Mucosa of stomach (tissue), 1 donor: ENCODE data around the gene RPS16.

ENCODE experiments used
- H3K27me3 ChIP-seq: one replicate; pipeline ENCODE4 v1.7.0; 2013; ENCODE audit warnings: mild to moderate bottlenecking, low read length; ENCODE audit not compliant: control insufficient read depth, insufficient read depth
- H3K36me3 ChIP-seq: one replicate; pipeline ENCODE4 v1.7.0; 2013; ENCODE audit warnings: low read length; ENCODE audit not compliant: control insufficient read depth, insufficient read depth
- H3K4me1 ChIP-seq: one replicate; pipeline ENCODE4 v1.7.0; 2013; ENCODE audit warnings: mild to moderate bottlenecking, low read length; ENCODE audit not compliant: control insufficient read depth, insufficient read depth
- H3K4me3 ChIP-seq: one replicate; pipeline ENCODE4 v1.7.0; 2013; ENCODE audit warnings: low read length
- H3K9ac ChIP-seq: one replicate; pipeline ENCODE4 v1.7.0; 2013; ENCODE audit warnings: mild to moderate bottlenecking, low read length, moderate library complexity
- H3K9me3 ChIP-seq: one replicate; pipeline ENCODE4 v1.7.0; 2013; ENCODE audit warnings: mild to moderate bottlenecking, low read length, moderate library complexity; ENCODE audit not compliant: control insufficient read depth
- donor health status: Pancreatic carcinoma.

RPS16 gene

DNA sequence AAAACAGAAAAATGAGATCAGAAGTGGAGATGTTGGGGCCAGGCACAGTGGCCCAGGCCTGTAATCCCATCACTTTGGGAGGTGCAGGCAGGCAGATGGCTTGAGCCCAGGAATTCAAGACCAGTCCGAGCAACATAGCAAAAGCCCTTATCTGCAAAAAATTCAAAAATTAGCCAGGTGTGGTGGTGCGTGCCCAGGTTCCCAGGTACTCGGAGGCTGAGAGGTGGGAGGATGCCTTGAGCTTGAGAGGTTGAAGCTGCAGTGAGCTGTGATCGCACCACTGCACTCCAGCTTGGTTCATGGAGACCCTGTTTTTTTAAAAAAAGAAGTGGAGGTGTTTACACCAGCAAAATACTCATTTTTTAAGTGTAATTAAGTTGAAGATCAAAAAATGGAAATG lies 35.7 kb downstream of the RPS16 start:
- Histone ChIP-seq H3K36me3 (no peaks in the 10 kb centered on the region), H3K9ac (no peak overlapping the region), H3K27me3 (no peaks in the 10 kb centered on the region), H3K9me3 (no peaks in the 10 kb centered on the region), H3K4me1 (peaks cover 69% of the 10 kb centered on the region), H3K4me3 (no peak overlapping the region)

DNA sequence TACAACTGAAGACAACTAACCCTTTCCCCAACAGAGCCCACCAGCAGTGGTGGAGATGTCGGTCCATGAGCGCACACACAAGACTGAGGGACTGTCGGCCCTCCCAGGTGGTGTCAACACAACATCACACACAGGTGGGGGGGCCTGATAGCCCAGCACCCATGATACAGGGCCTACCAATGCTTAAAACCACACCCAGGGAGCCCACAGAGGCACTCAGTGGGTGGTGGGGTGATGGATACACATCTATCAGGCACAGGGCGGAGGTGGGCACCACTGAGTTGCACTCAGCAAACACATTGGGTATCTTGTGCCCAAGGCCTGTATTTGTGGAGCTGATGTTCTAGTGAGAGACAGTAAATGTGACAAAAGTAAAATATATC lies 36.1 kb downstream of the RPS16 start:
- H3K9me3 ChIP-seq = no peaks in the 10 kb centered on the region
- H3K4me1 ChIP-seq = peaks cover 68% of the 10 kb centered on the region
- no peaks in the 10 kb centered on the region for H3K36me3 ChIP-seq
- H3K4me3 ChIP-seq = no peak overlapping the region
- H3K9ac ChIP-seq = no peak overlapping the region
- no peaks in the 10 kb centered on the region for H3K27me3 ChIP-seq

DNA sequence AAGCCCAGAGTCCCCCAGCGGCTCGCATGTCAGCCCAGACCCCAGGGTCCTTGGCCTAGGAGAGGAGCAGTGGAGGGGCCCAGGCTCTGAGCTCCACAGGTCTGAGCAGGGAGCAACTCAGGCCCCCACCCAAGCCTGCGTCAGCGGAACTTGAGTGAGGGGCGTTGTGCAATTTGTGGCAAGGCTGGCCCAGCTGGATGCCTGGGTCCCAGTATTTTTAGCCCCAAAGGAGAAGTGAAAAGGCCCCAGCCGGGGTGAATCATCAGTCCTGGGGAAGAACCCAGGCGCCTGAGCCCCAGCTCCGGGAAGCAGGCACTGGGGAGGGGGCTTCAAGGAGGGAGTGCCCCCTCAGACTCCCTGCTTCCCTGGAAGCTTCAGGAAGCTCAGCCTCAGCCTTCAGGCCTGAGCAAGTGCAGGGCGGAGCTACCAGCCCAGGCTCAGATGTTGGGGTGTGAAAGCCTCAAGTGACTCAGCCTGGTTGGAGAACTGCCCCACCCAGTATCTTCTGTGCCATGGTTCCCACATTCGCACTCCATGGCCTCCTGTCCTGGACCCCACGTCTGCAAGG lies 37.4 kb downstream of the RPS16 start:
- peaks cover 5% of the 10 kb centered on the region for H3K36me3 ChIP-seq
- H3K4me1 ChIP-seq = peaks cover 63% of the 10 kb centered on the region
- no peaks in the 10 kb centered on the region for H3K27me3 ChIP-seq
- no peaks in the 10 kb centered on the region for H3K9me3 ChIP-seq
- no peak overlapping the region for H3K4me3 ChIP-seq
- peak overlapping the region; percentile 93 for H3K9ac ChIP-seq

DNA sequence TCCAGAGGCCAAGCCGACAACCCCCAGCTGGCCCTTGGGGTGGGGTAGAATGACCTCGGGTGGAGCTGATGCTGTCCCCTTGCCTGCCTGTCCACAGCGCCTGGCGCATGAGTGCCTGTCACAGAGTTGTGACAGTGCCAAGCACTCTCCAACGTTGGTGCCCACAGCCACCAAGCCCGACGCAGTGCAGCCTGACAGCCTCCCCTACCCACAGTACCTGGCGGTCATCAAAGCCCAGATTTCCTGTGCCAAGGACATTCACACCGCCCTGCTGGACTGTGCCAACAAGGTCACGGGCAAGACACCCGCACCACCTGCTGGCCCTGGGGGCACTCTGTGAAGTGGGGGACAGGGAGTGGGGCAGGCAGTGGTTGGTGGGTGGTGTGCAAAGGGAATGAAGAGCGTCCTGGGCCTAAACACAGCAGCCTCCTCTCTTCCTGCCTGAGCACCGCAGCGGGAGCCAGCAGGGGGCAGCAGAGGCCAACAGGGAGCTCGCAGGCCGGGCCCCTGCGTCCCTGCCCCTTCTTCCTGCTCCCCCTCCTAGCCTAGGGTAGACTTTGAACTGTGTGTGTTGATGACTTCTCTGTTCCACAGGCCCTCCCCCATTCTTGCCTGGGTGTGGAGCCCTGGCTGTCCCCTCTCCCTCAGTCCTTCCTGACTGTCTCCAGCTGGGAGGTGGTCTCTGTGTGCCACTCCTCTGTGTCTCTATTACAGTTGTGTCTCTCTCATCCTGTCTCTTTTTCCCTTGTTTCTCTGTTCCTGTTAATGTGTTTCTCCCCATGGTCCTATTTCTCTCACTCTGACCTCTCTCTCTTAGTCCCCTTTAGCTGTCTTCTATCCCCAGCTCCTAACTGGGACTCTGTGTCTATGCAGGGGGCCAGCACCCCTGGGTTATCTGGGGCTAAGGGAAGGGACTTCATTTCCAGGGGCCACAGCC lies 38.1 kb downstream of the RPS16 start:
- Histone ChIP-seq H3K4me3 (no peak overlapping the region), H3K27me3 (no peaks in the 10 kb centered on the region), H3K9ac (peak overlapping the region; percentile 93), H3K9me3 (no peaks in the 10 kb centered on the region), H3K4me1 (peaks cover 55% of the 10 kb centered on the region), H3K36me3 (peaks cover 6% of the 10 kb centered on the region)

DNA sequence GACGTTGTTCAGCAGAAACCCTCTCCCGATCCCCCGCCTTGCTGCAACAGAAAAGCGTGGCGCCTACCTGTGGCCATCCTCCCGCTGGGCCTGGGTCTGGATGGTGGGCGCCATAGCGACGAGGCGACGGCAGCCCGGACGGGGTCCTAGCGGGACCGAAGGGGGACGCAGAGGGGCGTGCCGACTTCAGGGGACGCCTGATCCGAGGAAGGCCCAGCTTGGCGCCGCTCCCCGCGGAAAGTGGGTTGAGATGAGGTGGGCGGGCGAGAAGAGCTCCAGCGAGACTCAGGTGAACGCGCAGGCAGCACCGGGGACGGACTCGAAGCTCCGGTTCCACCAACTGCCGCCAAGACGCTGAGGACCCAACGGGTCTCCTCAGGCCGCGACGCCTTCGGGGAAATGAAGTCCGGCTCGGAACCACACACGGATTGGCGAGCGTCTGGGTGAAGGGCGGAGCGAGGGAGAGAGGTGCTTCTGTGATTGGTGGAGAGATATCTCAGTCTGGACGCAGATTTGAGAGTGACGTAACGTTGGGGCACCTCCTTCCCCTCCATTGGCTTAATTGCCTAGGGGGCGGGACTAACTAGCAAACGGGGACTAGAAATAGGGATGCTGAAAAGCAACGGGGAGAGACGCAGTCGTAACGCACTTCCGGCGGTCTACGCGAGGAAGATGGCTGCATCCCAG lies 44.9 kb downstream of the RPS16 start, which contains the start of the genes MED29 and PAF1:
TSS of gene MED29 (plus strand) at position 628 of the 687 bp plus-strand sequence. CDS start at position 673, 45 bp downstream.
TSS of gene PAF1 (minus strand) at position 356 of the 687 bp plus-strand sequence. CDS start at position 114, 242 bp downstream.
- H3K9ac ChIP-seq = peak within 1 kb of the TSS; percentile 98
- H3K36me3 ChIP-seq = peaks cover 24% of the 10 kb centered on the region
- no peaks in the 10 kb centered on the region for H3K9me3 ChIP-seq
- H3K4me3 ChIP-seq = peak within 1 kb of the TSS; percentile 87
- peaks cover 16% of the 10 kb centered on the region for H3K4me1 ChIP-seq
- no peaks in the 10 kb centered on the region for H3K27me3 ChIP-seq

DNA sequence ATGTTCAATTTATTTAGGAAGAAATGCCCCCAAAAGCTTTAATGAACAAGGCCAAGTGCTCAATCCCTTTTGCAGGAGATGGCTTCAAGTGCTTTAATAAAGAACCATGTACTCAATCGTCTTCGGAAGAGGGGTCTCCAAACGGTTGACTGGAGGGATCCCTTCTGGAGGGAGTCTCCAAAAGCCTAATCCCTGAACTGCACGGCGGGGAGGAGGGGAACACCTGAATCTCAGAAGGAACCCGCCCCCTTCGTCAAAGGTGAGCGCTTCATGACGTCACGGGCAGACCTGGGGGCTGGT lies 45.3 kb downstream of the RPS16 start:
- peak overlapping the region; percentile 98 for H3K9ac ChIP-seq
- peaks cover 16% of the 10 kb centered on the region for H3K4me1 ChIP-seq
- peak overlapping the region; percentile 87 for H3K4me3 ChIP-seq
- H3K36me3 ChIP-seq = peaks cover 24% of the 10 kb centered on the region
- H3K27me3 ChIP-seq = no peaks in the 10 kb centered on the region
- H3K9me3 ChIP-seq = no peaks in the 10 kb centered on the region

DNA sequence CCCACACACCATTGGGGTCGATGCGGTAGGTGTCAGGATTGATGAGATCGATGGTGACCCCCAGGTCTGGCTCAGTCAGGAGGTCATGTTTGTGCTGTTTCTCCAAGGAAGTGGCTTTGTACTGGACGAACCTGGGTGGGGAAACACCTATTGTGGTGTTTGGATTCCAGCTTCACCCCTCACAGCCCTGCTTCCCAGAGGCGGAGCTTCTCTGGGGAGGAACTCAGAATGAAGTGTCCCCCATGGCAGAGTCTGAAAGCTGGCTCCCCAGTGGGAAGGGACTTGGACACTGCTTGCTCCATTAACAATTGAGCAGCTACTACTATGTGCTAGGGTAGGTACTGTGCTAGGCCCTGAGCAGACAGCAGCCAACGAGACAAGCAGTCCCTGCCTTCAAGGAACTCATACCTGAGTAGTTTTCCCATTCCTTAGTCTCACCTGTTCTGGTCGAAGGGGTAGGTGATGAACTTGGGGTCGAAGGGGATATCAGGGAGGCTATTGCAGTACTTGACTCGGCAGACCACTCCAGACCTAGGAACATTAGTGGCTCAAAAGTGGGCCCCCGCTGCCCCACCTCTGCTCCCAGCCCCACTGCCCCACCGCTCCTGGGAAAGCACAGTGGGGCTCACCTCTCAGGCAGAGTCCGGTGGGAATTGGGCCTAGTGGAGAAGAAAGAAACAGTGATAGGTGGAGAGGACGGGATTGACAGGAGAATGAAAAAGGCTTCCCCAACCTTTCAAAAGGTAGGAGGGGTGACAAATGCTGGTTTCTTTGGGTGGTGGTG lies 45.9 kb downstream of the RPS16 start:
- H3K27me3 ChIP-seq = no peaks in the 10 kb centered on the region
- peak overlapping the region; percentile 87 for H3K4me3 ChIP-seq
- H3K4me1 ChIP-seq = peaks cover 16% of the 10 kb centered on the region
- no peaks in the 10 kb centered on the region for H3K9me3 ChIP-seq
- peaks cover 24% of the 10 kb centered on the region for H3K36me3 ChIP-seq
- peak overlapping the region; percentile 98 for H3K9ac ChIP-seq

DNA sequence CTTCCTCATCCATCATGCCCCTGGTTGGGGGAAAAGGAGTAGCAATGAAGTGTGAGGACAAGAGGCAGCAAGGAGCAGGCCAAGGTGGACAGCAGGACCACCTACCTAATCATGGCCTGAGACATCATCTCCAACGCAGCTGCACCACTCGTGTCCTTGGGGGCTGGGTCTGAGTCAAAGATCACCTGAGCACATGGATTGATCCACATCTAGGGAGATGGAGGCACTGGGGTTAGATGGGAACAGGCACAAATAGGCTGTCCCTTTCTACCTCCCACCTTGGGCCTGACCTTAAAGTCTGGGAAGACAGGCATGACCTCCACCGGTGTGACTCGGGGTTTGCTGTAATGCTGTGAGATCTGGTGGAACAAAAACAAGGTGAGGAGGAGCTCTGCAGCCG lies 47.1 kb downstream of the RPS16 start:
- Histone ChIP-seq H3K9me3 (no peaks in the 10 kb centered on the region), H3K27me3 (no peaks in the 10 kb centered on the region), H3K4me3 (no peak overlapping the region), H3K36me3 (peaks cover 22% of the 10 kb centered on the region), H3K4me1 (peaks cover 16% of the 10 kb centered on the region), H3K9ac (no peak overlapping the region)

DNA sequence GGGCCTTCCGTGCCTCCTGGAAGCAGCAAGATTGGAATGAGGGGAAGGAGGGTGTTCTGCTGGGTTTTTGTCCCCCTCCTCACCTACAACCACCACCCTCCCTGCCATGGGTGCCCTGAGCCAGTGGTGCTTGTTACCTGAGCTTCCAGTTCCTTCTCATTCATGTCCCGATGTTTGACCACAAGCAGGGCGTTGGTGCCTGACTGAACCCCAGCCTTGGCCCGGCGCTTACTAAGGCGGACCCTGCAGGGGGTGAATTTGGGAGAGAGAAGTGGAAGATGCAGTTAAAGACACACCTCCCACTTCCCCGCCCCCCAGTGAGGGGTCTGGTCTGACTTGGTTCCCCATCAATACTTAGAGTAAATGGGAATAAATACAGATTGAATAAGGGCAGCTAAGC lies 49.2 kb downstream of the RPS16 start:
- no peaks in the 10 kb centered on the region for H3K9me3 ChIP-seq
- H3K4me1 ChIP-seq = peaks cover 10% of the 10 kb centered on the region
- H3K27me3 ChIP-seq = no peaks in the 10 kb centered on the region
- H3K9ac ChIP-seq = no peak overlapping the region
- no peak overlapping the region for H3K4me3 ChIP-seq
- H3K36me3 ChIP-seq = peaks cover 23% of the 10 kb centered on the region

DNA sequence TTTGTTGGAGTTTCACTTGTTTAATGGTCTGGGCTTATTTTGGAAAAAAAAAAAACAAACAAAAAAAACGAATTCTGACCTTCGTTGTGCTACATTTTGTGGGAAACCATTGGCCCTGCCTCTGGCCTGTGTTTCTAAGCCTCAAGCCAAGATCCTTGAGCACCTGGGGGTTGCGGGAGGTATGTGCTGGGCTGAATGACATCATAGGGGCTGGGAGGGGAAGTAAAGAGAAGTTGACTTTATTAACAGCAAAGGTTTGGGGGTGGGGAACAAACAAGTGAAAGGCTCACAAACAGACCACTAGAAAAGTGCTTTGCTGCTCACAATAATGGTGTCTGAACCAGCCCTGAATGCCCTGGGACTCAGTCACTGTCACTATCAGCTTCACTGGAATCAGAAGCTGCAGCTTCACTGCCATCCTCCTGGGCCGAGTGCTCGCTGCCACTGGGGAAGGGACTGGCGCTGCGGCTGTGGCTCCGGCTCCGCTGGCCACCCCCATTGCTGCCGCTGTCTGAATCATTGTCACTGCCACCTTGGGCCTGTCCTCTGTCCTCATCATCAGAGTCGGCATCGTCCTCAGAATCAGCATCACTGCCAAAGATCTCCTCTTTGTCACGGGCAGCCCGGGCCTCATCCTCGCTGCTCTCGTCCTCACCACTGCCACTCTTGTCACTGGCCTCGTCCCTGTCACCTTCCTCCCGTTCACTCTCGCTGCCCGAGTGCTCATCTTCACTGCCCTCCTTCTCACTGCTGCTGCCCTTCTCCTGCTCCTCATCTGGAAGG lies 49.9 kb downstream of the RPS16 start:
- Histone ChIP-seq H3K36me3 (peaks cover 23% of the 10 kb centered on the region), H3K9me3 (no peaks in the 10 kb centered on the region), H3K4me1 (peaks cover 10% of the 10 kb centered on the region), H3K4me3 (no peak overlapping the region), H3K27me3 (no peaks in the 10 kb centered on the region), H3K9ac (no peak overlapping the region)
